ENCODE data around the gene ARFGEF3.

DNA sequence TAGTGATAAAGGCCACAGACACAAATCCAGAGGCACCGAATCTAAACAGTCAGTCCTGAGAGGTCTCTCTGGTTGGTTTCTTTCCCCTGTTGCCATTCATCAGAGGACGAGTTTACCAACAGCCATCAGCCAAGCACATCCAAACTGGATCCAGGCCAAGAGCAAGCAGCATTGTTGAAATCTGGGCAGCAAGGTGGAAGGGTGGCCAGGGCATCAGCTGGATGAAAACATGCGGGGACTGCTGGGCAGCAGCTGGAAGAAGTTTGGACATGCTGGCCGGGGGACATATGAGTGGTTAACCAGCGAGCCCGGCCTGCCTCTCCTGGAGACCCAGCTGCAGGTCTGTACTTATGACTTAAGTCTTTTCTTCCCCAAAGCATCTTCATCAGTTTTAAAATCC, 216.1 kb downstream of the ARFGEF3 start, which contains the start of gene SMIM28:
- TF ChIP-seq POLR2AphosphoS5 (IDR thresholded peaks at IDR 0.05; ENCODE audit: low read depth, low read length): no peak
- no peak for TF ChIP-seq TAF1 (IDR thresholded peaks at IDR 0.05; ENCODE audit: borderline replicate concordance, insufficient read depth, low read length)
- TF ChIP-seq REST (IDR thresholded peaks at IDR 0.05; ENCODE audit: insufficient read depth in 1 of 2, low read depth in 2 of 2, low read length in 2 of 2): no peak
- no peak for TF ChIP-seq FOXP2 (optimal IDR thresholded peaks at IDR 0.05; ENCODE audit: borderline replicate concordance, extremely low read depth, extremely low read length, insufficient read depth)
